H1 (cell line): Measurements from ENCODE around the gene TMEM25. TPM values are rescaled to one million over a fixed set of nuclear protein-coding genes. Genes with fewer than 3 reads are reported as not detected.

Source experiments
- CTCF ChIA-PET: fragments of 300-600 bp; sonication (Branson Sonifier 250); formaldehyde crosslinking; loops from one replicate; lab custom pipeline; 2021; ENCODE audit not compliant: partially characterized antibody; lab: Charles Lee
- POLR2A ChIA-PET: fragments of 300-600 bp; sonication (Branson Sonifier 250); formaldehyde crosslinking; loops from one replicate; lab custom pipeline; 2021; ENCODE audit warnings: inconsistent platforms; ENCODE audit not compliant: partially characterized antibody; lab: Charles Lee
- DNase-seq, 2 experiments: peaks; one replicate each; pipeline versions ENCODE4 v3.0.0 to v3.0.0-alpha.2; 2010 to 2022; ENCODE audit warnings: low spot score in 2 of 2, low read depth in 1 of 2, mixed read lengths in 1 of 2
- FAIRE-seq: peaks from 2 replicates; lab custom pipeline; 2011; peaks lifted over from hg19 to GRCh38; lab: Jason Lieb, UNC
- H2AFZ ChIP-seq: 2 replicates; pipeline ENCODE4 v1.8.1; 2012; ENCODE audit warnings: low read length, inconsistent platforms
- H2AK5ac ChIP-seq: 2 replicates; pipeline ENCODE4 v1.6.1; 2013; ENCODE audit warnings: low read depth, low read length
- H2BK120ac ChIP-seq: replicated peaks from 2 replicates; pipeline ENCODE3; 2013; ENCODE audit warnings: low read depth, low read length, inconsistent platforms
- H2BK12ac ChIP-seq: 2 replicates; pipeline ENCODE4 v1.6.1; 2013; ENCODE audit warnings: low read depth, low read length
- H2BK15ac ChIP-seq: 2 replicates; pipeline ENCODE4 v1.6.1; 2013; ENCODE audit warnings: low read length
- H2BK20ac ChIP-seq: 2 replicates; pipeline ENCODE4 v1.6.1; 2013; ENCODE audit warnings: low read length
- H2BK5ac ChIP-seq: 2 replicates; pipeline ENCODE4 v1.6.1; 2013; ENCODE audit warnings: low read depth, low read length
- H3K14ac ChIP-seq: 2 replicates; pipeline ENCODE4 v1.6.1; 2013; ENCODE audit warnings: inconsistent platforms; ENCODE audit not compliant: insufficient read length
- H3K18ac ChIP-seq: 2 replicates; pipeline ENCODE4 v1.6.1; 2013; ENCODE audit warnings: low read length; ENCODE audit errors: extremely low read depth
- H3K23ac ChIP-seq: 2 replicates; pipeline ENCODE4 v1.6.1; 2013; ENCODE audit warnings: inconsistent platforms; ENCODE audit not compliant: insufficient read length
- H3K23me2 ChIP-seq: 2 replicates; pipeline ENCODE4 v1.6.1; 2013; ENCODE audit warnings: low read depth, low read length
- H3K27ac ChIP-seq: 2 replicates; pipeline ENCODE4 v1.6.1; 2011; ENCODE audit warnings: low read depth, low read length, inconsistent platforms
- H3K27me3 ChIP-seq, 4 experiments: replicated peaks in 1 of 4; 1 replicate in 1 of 4; 2 replicates in 3 of 4; pipeline versions ENCODE4 v1.6.1 to v1.8.1; 2011 to 2013; ENCODE audit warnings: low read length in 3 of 4, mild to moderate bottlenecking in 3 of 4, inconsistent platforms in 2 of 4, mixed read lengths in 2 of 4, moderate library complexity in 1 of 4; ENCODE audit not compliant: control insufficient read depth in 3 of 4, insufficient read depth in 3 of 4; ENCODE audit errors: extremely low read depth in 1 of 4
- H3K36me3 ChIP-seq, 4 experiments: 2 replicates each; pipeline versions ENCODE4 v1.6.1 to v1.8.1; 2011 to 2013; ENCODE audit warnings: mild to moderate bottlenecking in 4 of 4, low read length in 3 of 4, moderate library complexity in 2 of 4, control low read depth in 1 of 4, inconsistent platforms in 1 of 4; ENCODE audit not compliant: insufficient read depth in 4 of 4, control insufficient read depth in 2 of 4
- H3K4ac ChIP-seq: replicated peaks from 2 replicates; pipeline ENCODE3; 2013; ENCODE audit warnings: low read length, low read depth, mixed read lengths, inconsistent platforms; ENCODE audit not compliant: insufficient read length
- H3K4me1 ChIP-seq, 4 experiments: replicated peaks in 1 of 4; 1 replicate in 1 of 4; 2 replicates in 3 of 4; pipeline versions ENCODE4 v1.6.1 to v1.8.1; 2011 to 2013; ENCODE audit warnings: low read length in 3 of 4, inconsistent platforms in 2 of 4, mixed read lengths in 1 of 4; ENCODE audit not compliant: insufficient read depth in 4 of 4, control insufficient read depth in 3 of 4
- H3K4me2 ChIP-seq, 2 experiments: 2 replicates each; pipeline versions ENCODE4 v1.6.1 to v1.8.1; 2011 to 2013; ENCODE audit warnings: low read depth in 2 of 2, low read length in 2 of 2, control low read depth in 1 of 2, inconsistent platforms in 1 of 2, mild to moderate bottlenecking in 1 of 2; ENCODE audit not compliant: insufficient read depth in 1 of 2
- H3K4me3 ChIP-seq, 4 experiments: fragments of 200-600, 300-600 bp in 1 of 4; sonication (generic), shearing (Covaris generic), sonication (Bioruptor Twin) in 1 of 4; 2 replicates each; pipeline versions ENCODE4 v1.5.1 to v1.8.1; 2011 to 2016; ENCODE audit warnings: low read length in 4 of 4, low read depth in 3 of 4, control low read depth in 2 of 4, inconsistent platforms in 2 of 4, mild to moderate bottlenecking in 2 of 4, mixed read lengths in 1 of 4, moderate library complexity in 1 of 4; ENCODE audit not compliant: insufficient read depth in 2 of 4; ENCODE audit errors: extremely low read depth in 1 of 4
- H3K56ac ChIP-seq: replicated peaks from 2 replicates; pipeline ENCODE3; 2013; ENCODE audit warnings: low read depth, mild to moderate bottlenecking, mixed read lengths, low read length, inconsistent platforms; ENCODE audit not compliant: insufficient read length
- H3K79me1 ChIP-seq: 2 replicates; pipeline ENCODE4 v1.6.1; 2013; ENCODE audit warnings: low read depth, low read length, control low read depth
- H3K79me2 ChIP-seq, 2 experiments: 2 replicates each; pipeline versions ENCODE4 v1.6.1 to v1.8.1; 2012 to 2013; ENCODE audit warnings: low read length in 2 of 2, mild to moderate bottlenecking in 2 of 2, inconsistent platforms in 1 of 2; ENCODE audit not compliant: insufficient read depth in 2 of 2, control insufficient read depth in 1 of 2
- H3K9ac ChIP-seq, 4 experiments: replicated peaks in 1 of 4; 1 replicate in 1 of 4; 2 replicates in 3 of 4; pipeline versions ENCODE4 v1.6.1 to v1.8.1; 2011 to 2013; ENCODE audit warnings: low read depth in 3 of 4, low read length in 3 of 4, control low read depth in 2 of 4, mild to moderate bottlenecking in 2 of 4, moderate library complexity in 2 of 4, inconsistent platforms in 1 of 4; ENCODE audit errors: extremely low read depth in 1 of 4
- H3K9me3 ChIP-seq, 2 experiments: 2 replicates each; pipeline versions ENCODE4 v1.6.1 to v1.8.1; 2012 to 2013; ENCODE audit warnings: mild to moderate bottlenecking in 2 of 2, moderate library complexity in 2 of 2, control low read depth in 1 of 2, inconsistent platforms in 1 of 2, low read depth in 1 of 2, low read length in 1 of 2, mixed read lengths in 1 of 2; ENCODE audit not compliant: insufficient read depth in 2 of 2
- H4K20me1 ChIP-seq, 2 experiments: replicated peaks in 1 of 2; 2 replicates each; pipeline versions ENCODE3 to v1.8.1; 2011 to 2013; ENCODE audit warnings: inconsistent platforms in 2 of 2, low read length in 2 of 2, mild to moderate bottlenecking in 1 of 2; ENCODE audit not compliant: insufficient read depth in 2 of 2, control insufficient read depth in 1 of 2
- H4K5ac ChIP-seq: 2 replicates; pipeline ENCODE4 v1.6.1; 2013; ENCODE audit warnings: low read length, low read depth, mixed read lengths, inconsistent platforms; ENCODE audit not compliant: insufficient read length
- H4K8ac ChIP-seq: 2 replicates; pipeline ENCODE4 v1.8.0; 2013; ENCODE audit warnings: mild to moderate bottlenecking, moderate library complexity, low read length, inconsistent platforms; ENCODE audit not compliant: insufficient read depth; ENCODE audit errors: extremely low read depth
- H4K91ac ChIP-seq: replicated peaks from 2 replicates; pipeline ENCODE3; 2013; ENCODE audit warnings: low read length, mixed read lengths, inconsistent platforms; ENCODE audit not compliant: insufficient read length
- JUN ChIP-seq: IDR thresholded peaks from 2 replicates; pipeline ENCODE4 v1.6.1; 2011; ENCODE audit warnings: low read depth, mild to moderate bottlenecking, improper control_type of control experiment, low read length
- KDM4A ChIP-seq: IDR thresholded peaks from one replicate; pipeline ENCODE4 v1.7.1; 2012; ENCODE audit warnings: low read depth, mild to moderate bottlenecking, moderate library complexity, low read length, inconsistent platforms; ENCODE audit not compliant: severe bottlenecking
- SAP30 ChIP-seq: fragments of 300-600 bp; sonication (generic); IDR thresholded peaks from 2 replicates; pipeline ENCODE4 v1.7.1; 2012; ENCODE audit warnings: low read length, moderate library complexity, mild to moderate bottlenecking, inconsistent platforms; ENCODE audit not compliant: insufficient read depth, insufficient replicate concordance
- SIN3A ChIP-seq, 2 experiments: IDR thresholded peaks in 1 of 2; conservative IDR thresholded peaks in 1 of 2; 2 replicates each; pipeline ENCODE4 v1.6.1; 2011 to 2012; ENCODE audit warnings: low read length in 2 of 2, improper control_type of control experiment in 1 of 2, low read depth in 1 of 2, mild to moderate bottlenecking in 1 of 2
- WGBS, 2 experiments: shearing (Covaris generic) in 1 of 2; methylation state at CpG; one replicate each; pipeline versions ENCODE4 v1.1.6 to v1.1.7; 2013 to 2015; ENCODE audit warnings: low lambda C conversion rate in 2 of 2, mixed read lengths in 2 of 2, inconsistent platforms in 1 of 2, low coverage in 1 of 2, missing lambda C conversion rate in 1 of 2; ENCODE audit not compliant: insufficient replicate concordance in 2 of 2, insufficient coverage in 1 of 2, insufficient read length in 1 of 2; ENCODE audit errors: extremely low coverage in 1 of 2, missing lambda C conversion rate in 1 of 2; 5-methylcytosine and 5-hydroxymethylcytosine counted together
- polyA plus RNA-seq, 7 experiments: library from polyadenylated mRNA; depleted of rRNA in 3 of 7; stranded (reverse) in 5 of 7; unstranded in 2 of 7; fragments of >200 nt in 5 of 7; fragments of 200-250 nt in 2 of 7; gene quantifications; 1 replicate in 5 of 7; 2 replicates in 1 of 7; 4 replicates in 1 of 7; pipeline versions ENCODE4 v1.2.1 to v1.2.3, GENCODE V29; 2011 to 2013; ENCODE audit warnings: missing spikeins in 2 of 7, mixed read lengths in 2 of 7
- total RNA-seq: library from RNA; stranded (reverse); fragmentation: NEBNext Ultra II Directional; extraction: Animal tissue kit (Norgen Biotek cat#: 25700); gene quantifications from 2 replicates; pipeline ENCODE4 v1.2.1, GENCODE V29; 2021
- TF ChIP-seq, protein P1 (sequence below): IDR thresholded peaks from 2 replicates; pipeline ENCODE4 v1.6.1; 2012; ENCODE audit warnings: inconsistent platforms

TMEM25 gene
- total and polyA plus RNA-seq, 2 of the 8 experiments (the other 6 are each of a cell fraction or from before 2014, with no cell fraction given), result 18.3 to 26.8 TPM

GRCh38 chr11:118531597-118532084 lies 649 bp downstream of the TMEM25 start:
- POLR2A ChIA-PET, result interaction anchor here (1.0 to 1.4 kb wide), 2 partner anchors 10 to 13 kb away, joined by 3 read pairs; no protein-coding TSS in a partner anchor
- no peaks in the 10 kb centered on the region; a peak in 2 of 7 replicates for H3K27me3 ChIP-seq
- H3K4ac ChIP-seq, result no peak overlapping the region
- H2BK120ac ChIP-seq, result no peak overlapping the region
- no peak overlapping the region for H3K27ac ChIP-seq
- H4K8ac ChIP-seq, result no peak overlapping the region
- H3K9me3 ChIP-seq, result no peaks in the 10 kb centered on the region
- no peak overlapping the region for H4K5ac ChIP-seq
- no peak overlapping the region for H3K56ac ChIP-seq
- peak overlapping the region in 3 of 4 experiments; percentile 54 to 84 (median 58); a peak in 4 of 7 replicates for H3K9ac ChIP-seq
- FAIRE-seq (no peak), DNase-seq (no peak)
- no peak overlapping the region for H2BK20ac ChIP-seq
- 24% methylated on average over 12 of the region's 12 CpGs; no CpG with 5 or more reads in 1 of the 2 experiments for WGBS, 2 experiments
- H3K4me2 ChIP-seq, result peak overlapping the region; percentile 72 to 97
- peaks cover 0 to 1% of the 10 kb centered on the region in 2 experiments for H4K20me1 ChIP-seq
- H3K79me1 ChIP-seq, result peaks cover 5% of the 10 kb centered on the region; the same call in 1 of the 2 replicates
- no peaks in the 10 kb centered on the region; a peak in 1 of 8 replicates for H3K36me3 ChIP-seq
- no peak overlapping the region for H2AK5ac ChIP-seq
- no peaks in the 10 kb centered on the region for H3K79me2 ChIP-seq
- peak overlapping the region; percentile 89; the same call in 1 of the 2 replicates for H3K18ac ChIP-seq
- H3K23ac ChIP-seq, result no peak overlapping the region
- peaks cover 8% of the 10 kb centered on the region for H3K23me2 ChIP-seq
- H4K91ac ChIP-seq, result no peak overlapping the region
- H3K4me1 ChIP-seq, result peaks cover 0 to 14% (median 8%) of the 10 kb centered on the region in 4 experiments; a peak in 5 of 7 replicates
- H2BK15ac ChIP-seq, result peak overlapping the region; percentile 97; the same call in 1 of the 2 replicates
- H3K4me3 ChIP-seq, result peak overlapping the region; percentile 83 to 95 (median 94)
- H2BK12ac ChIP-seq, result peak overlapping the region; percentile 60; the same call in 1 of the 2 replicates
- peak overlapping the region; percentile 85; the same call in 1 of the 2 replicates for H2BK5ac ChIP-seq
- TF ChIP-seq KDM4A (no peak), SAP30 (peak; percentile 13), SIN3A (conservative IDR thresholded peaks at IDR 0.05 in 1 of 2, IDR thresholded peaks at IDR 0.05 in 1 of 2; ENCODE audit: low read depth in 1 of 2, low read length in 2 of 2) (0 out of 4 replicates have a peak, but pooled peaks of 1 of the 2 experiments have one; percentile 71), JUN (no peak)
- TF ChIP-seq, protein P1, sequence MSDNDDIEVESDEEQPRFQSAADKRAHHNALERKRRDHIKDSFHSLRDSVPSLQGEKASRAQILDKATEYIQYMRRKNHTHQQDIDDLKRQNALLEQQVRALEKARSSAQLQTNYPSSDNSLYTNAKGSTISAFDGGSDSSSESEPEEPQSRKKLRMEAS, result 0 out of 2 replicates have a peak, but pooled peaks have one; percentile 3
- TF ChIP-seq, all 59 proteins: peak for 3
- no peak overlapping the region for H3K14ac ChIP-seq
- H2AFZ ChIP-seq, result peak overlapping the region; percentile 63; the same call in 1 of the 2 replicates
- CTCF ChIA-PET, result no interaction called here
